ENCODE measurements around the gene ADI1.

ADI1 gene, protein sequence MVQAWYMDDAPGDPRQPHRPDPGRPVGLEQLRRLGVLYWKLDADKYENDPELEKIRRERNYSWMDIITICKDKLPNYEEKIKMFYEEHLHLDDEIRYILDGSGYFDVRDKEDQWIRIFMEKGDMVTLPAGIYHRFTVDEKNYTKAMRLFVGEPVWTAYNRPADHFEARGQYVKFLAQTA

DNA sequence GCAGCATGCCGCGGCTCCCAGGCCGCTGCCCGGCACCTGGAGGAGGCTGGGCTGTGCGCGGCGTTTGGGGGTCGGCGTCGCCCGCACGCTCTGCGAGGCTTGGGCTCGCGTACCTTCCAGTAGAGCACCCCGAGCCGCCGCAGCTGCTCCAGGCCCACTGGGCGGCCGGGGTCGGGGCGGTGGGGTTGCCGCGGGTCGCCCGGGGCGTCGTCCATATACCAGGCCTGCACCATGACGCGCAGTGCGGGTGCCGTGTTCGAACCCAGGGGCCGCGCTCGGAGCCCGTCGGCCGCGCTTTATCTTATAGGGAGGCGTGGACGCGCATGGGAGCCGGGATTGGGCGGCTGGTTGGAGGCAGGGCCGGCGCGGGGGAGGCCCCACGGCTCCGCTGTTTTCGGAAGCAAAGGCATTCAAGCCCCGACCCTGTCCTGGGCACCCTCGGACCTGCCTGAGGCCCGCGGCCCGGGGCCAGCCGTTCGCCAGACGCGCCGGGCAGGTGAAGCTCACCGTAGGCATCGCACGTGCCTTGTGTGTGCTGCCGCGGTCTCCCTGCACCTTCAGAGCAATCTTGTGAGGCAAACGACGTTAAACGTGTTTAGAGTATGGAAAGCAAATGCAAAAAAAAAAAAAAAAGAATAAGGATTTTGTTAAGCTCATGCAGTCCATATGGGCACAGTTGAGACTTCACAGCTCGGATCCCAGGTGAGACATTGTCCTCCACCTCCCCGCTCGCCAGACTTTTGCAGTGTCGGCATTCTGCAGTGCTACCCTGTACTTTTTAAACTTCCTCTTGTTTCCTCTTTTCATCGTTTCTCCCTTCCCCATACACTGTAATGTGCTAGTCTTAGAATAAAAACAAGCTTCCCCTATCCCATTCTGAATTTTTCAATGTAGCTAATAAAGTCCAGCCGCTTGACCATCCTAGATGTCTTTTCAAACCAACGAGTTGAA lies at the start of gene ADI1:
TSS of gene ADI1 (minus strand) at position 277 of the 951 bp plus-strand sequence. CDS start at position 233, 44 bp downstream.
- DNase-seq (ENCODE audit: low spot score) (peak; percentile 73), FAIRE-seq (no peak)

DNA sequence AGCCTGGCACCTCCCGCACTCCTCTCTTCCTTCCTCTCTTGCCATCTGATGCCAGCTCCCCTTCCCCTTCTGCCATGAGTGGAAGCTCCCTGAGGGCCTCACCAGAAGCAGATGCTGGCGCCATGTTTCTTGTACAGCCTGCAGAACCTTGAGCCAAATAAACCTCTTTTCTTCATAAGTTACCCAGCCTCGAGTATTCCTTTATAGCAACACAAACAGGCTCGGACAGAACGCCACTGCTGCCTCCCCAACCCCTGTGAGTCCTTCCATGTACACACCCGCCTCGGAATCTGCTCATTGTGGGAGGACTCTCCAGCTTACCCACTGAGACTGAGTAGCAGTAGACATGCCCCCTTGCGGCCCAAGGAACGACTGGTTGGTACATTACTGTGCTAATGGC lies 47.5 kb upstream of the ADI1 start:
- no peak for DNase-seq (ENCODE audit: low spot score)
- FAIRE-seq: no peak

- FAIRE-seq: no peak
- no peak for DNase-seq (ENCODE audit: low spot score)
Observed at GRCh38 chr2:3565117-3565516, 45.8 kb upstream of the ADI1 start.

GRCh38 chr2:3563521-3563976 lies 44.2 kb upstream of the ADI1 start:
- FAIRE-seq: no peak
- no peak for DNase-seq (ENCODE audit: low spot score)

- FAIRE-seq: no peak
- peak; percentile 97 for DNase-seq (ENCODE audit: low spot score)
Observed at GRCh38 chr2:3558205-3559014, 39.1 kb upstream of the ADI1 start, which contains the start of gene RNASEH1. Gene RNASEH1 (minus strand): TSS chr2:3558333. CDS start chr2:3558260, 73 bp downstream.

- no peak for FAIRE-seq
- no peak for DNase-seq (ENCODE audit: low spot score)
Observed at GRCh38 chr2:3557639-3558204, 38.4 kb upstream of the ADI1 start.

- no peak for DNase-seq (ENCODE audit: low spot score)
Observed at GRCh38 chr2:3553946-3554345, 34.6 kb upstream of the ADI1 start.

DNA sequence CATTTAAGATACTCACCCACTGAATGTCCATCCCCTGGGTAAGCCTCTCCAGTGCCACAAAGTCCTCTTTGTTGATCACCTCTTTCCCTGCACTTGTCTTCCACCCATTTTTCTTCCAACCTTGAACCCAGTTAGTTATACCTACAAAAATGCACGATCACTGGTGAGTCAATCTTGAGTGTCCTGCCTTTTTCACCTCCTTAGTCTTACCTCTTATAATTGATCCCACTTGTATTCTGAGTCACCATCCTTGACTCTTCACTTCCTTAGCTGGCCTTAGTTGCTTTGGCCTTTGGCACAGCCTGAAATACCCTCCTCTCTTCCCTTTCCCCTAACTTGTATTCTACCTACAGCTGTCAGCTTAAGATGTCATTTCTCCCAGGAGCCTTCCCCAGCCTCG lies 28.6 kb upstream of the ADI1 start:
- FAIRE-seq: no peak
- no peak for DNase-seq (ENCODE audit: low spot score)

More at GRCh38 chr2:3553946-3554345, 34.6 kb upstream of the ADI1 start:
- no peak for FAIRE-seq

- no peak for FAIRE-seq
- DNase-seq (ENCODE audit: low spot score): no peak
Observed at GRCh38 chr2:3545788-3546478, 26.6 kb upstream of the ADI1 start.

GRCh38 chr2:3543023-3543683 lies 23.8 kb upstream of the ADI1 start:
- no peak for FAIRE-seq
- DNase-seq (ENCODE audit: low spot score): no peak

DNA sequence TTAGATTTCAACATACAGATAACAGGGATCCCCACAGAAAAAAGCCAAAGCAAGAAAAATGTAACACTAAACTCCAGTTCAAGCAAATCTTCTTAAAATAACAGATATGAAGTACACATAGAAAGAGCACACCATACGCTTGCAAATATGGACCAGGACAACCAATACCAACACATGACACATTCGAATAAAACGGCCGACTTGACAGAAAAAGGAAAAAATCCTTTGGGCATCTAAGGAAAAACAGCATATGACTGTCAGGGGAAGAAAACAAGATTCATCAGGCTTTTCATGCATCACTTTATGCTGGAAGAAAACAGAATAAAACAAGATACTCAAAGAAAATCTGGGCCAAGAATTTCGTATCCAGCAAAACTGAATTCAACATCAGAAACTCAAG lies 22.8 kb upstream of the ADI1 start:
- FAIRE-seq (no peak), DNase-seq (ENCODE audit: low spot score) (no peak)

GRCh38 chr2:3539836-3540235 lies 20.5 kb upstream of the ADI1 start:
- no peak for FAIRE-seq
- DNase-seq (ENCODE audit: low spot score): no peak

DNA sequence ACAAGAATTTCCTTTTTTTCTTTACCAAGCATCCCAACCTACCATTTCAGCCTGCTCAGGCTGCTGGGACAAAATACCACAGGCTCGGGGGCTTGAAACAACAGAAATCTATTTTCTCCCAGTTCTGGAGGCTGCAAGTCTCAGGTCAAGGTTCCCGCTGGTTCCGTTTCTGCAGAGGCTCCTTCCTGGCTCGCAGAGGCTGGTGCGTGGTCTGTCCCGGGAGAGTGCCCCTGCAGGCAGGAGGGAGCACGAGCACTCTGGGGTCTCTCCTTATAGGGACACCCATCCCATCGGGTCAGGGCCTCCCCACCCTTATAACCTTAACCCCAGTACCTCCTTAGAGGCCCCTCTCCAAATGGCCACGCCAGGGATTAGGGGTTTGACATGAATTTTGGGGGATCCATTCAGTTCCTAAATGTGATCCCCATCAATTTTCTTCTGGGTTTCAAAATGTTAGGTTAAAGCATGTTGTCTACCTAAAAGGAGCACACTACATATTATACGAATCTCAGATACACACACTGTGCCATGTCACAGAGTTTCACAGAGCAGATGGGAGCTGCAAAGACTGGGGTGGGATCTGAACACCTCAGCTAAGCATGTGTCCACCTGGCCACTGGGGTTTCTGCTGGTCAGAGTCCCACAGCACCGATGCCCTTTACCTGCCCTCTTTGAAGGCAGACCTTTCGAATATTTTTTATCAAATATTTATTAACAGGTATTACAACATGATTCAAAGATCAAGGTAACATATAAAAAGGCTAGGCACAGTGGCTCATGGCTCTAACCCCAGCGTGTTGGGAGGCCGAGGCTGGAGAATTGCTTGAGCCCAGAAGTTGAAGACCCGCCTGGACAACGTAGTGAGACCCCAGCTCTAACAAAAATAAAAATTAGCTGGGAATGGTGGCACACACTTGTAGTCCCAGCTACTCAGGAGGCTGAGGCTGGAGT lies 17.6 kb upstream of the ADI1 start:
- DNase-seq (ENCODE audit: low spot score) (peak; percentile 64), FAIRE-seq (no peak)

DNA sequence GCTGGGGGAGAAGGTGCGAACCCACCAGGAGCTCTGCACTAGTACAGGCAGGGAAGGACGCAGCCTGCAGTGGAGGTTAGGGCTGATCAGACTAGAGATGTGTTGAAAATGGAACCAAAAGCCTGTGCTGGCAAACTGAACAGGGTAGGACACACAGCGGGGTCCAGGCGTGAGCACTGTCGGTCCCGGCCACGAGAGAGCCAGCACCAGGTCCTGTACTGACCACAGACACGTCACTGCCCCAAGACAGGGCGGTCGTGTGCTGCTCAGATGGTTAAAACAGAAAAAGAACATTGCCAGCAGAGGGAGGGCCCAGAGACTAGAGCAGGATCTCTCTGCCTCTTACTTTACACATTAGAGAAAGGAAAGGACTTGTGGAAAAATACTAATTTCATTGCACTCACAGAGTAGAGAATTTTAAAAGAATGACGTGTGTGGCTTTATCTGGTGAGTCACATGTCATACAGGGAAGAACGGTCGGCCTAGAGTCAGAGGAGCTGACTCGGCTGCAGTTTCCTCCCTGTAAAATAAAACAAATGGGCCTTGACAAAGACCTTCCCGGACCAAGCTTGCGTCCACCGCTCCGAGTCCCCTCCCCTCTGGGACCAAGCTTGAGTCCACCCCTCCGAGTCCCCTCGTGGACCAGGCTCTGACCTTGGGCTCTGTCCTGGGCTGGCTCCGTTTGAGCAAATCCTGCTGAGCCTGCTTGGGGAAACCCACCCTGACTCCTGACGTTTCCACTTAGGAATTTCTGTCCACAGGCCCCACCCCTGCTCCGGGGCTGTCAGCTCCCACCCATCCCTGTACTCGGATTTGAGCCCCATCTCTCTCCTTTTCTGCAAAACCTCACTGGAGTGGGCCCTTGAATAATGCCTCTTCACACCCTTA lies 16.7 kb upstream of the ADI1 start:
- DNase-seq (ENCODE audit: low spot score) (peak; percentile 49), FAIRE-seq (no peak)

DNA sequence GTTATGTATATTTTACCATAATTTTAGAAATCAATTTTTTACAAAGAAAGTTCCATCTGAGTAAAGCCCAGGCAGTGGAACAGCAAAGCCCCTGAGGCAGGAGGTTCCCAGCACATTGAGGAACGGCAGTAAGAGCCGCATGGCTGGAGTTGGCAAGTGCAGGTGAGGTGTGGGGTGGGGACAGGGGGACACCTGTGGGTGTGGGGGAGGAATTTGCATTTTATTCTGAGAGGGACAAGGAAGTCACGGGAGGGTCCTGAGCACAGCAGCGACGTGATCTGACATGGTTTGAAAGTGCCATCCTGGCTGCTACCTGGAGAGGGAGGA lies 16.1 kb upstream of the ADI1 start:
- FAIRE-seq (no peak), DNase-seq (ENCODE audit: low spot score) (no peak)

GRCh38 chr2:3534251-3534814 lies 15.0 kb upstream of the ADI1 start:
- FAIRE-seq: no peak
- no peak for DNase-seq (ENCODE audit: low spot score)

DNA sequence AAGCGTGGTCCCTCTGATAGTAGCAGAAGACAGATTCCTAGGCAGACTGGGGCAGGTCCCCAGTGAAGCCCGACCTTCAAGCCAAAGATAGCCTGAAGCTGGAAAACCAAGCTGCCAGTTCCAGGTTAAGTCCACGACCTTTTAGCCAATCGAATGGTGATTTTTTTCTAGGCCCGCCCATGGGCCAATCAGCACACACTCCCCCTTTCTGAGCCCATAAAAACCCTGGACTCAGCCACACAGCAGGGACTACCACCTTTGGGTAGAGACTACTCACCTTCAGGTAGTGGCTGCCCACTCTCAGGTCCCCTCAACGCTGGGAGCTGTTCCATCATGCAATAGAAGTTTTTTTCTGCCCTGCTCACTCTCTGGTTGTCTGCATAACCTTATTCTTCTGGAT lies 14.5 kb upstream of the ADI1 start:
- DNase-seq (ENCODE audit: low spot score) (no peak), FAIRE-seq (no peak)

GRCh38 chr2:3532941-3533340 lies 13.6 kb upstream of the ADI1 start:
- no peak for FAIRE-seq
- no peak for DNase-seq (ENCODE audit: low spot score)

Measured in urothelium cell line (cell line).